ENCODE results near the gene NRG2. TPM values are rescaled to one million over a fixed set of nuclear protein-coding genes. Genes with fewer than 3 reads are reported as not detected.

The NRG2 gene
- polyA plus RNA-seq, 3 donors, result 0.01 TPM; not detected in 2

DNA sequence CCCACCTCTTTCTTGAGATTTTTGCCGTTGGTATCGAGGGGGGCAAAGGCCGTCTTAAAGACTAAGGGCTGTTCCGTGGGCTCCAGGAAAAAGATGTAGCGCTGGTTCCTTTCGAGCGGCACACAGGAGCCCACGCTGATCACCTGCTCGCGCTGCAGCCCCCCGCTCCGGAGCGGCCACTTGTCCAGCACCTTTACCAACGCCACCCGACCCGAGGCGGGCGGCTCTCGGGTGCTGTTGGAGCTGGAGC is 781 bp downstream of the NRG2 start:
- Mint-ChIP-seq H3K36me3 (peaks cover 3 to 4% of the 10 kb centered on the region in 2 donors), H3K27ac (no peak overlapping the region), H3K4me3 (peak overlapping the region; percentile 37 to 93), H3K27me3 (ENCODE audit: low read depth in 3 of 3) (peaks cover 61 to 85% (median 80%) of the 10 kb centered on the region in 3 donors), H3K4me1 (peaks cover 38% of the 10 kb centered on the region), H3K9me3 (peaks cover 0 to 9% (median 3%) of the 10 kb centered on the region in 7 donors)
- intact Hi-C loops (cut with micrococcal nuclease), result no loop called here
- Histone ChIP-seq H3K9me3 (replicated peaks in 1 of 2; ENCODE audit: control insufficient read depth in 1 of 2, insufficient read depth in 1 of 2, low read length in 2 of 2) (peaks cover 0 to 8% of the 10 kb centered on the region in 2 donors), H3K27me3 (ENCODE audit: control insufficient read depth in 2 of 2, insufficient read depth in 2 of 2, low read length in 2 of 2) (peaks cover 43 to 87% of the 10 kb centered on the region in 2 donors), H3K4me3 (replicated peaks in 1 of 3; ENCODE audit: low read depth in 2 of 3, low read length in 3 of 3) (peak overlapping the region in 2 of 3 experiments; percentile 14 to 69), H3K4me1 (ENCODE audit: control insufficient read depth in 1 of 2, insufficient read depth in 2 of 2, low read length in 2 of 2) (peaks cover 29 to 32% of the 10 kb centered on the region in 2 donors), H4K20me1 (ENCODE audit: insufficient read depth, low read length) (no peaks in the 10 kb centered on the region), H3K79me2 (ENCODE audit: insufficient read depth, low read length) (no peaks in the 10 kb centered on the region), H3K4me2 (replicated peaks; ENCODE audit: extremely low read depth, low read length, poor library complexity, severe bottlenecking) (peak overlapping the region; percentile 81), H2AFZ (ENCODE audit: insufficient read depth, low read depth, low read length, poor library complexity, severe bottlenecking) (peak overlapping the region; percentile 64), H3K36me3 (replicated peaks in 1 of 2; ENCODE audit: control insufficient read depth in 1 of 2, insufficient read depth in 2 of 2, low read length in 2 of 2) (no peaks in the 10 kb centered on the region), H3K27ac (ENCODE audit: low read depth in 1 of 2, low read length in 2 of 2) (no peak overlapping the region), H3K9ac (ENCODE audit: insufficient read depth, low read length, poor library complexity, severe bottlenecking) (no peak overlapping the region)
- TF ChIP-seq, protein P1, sequence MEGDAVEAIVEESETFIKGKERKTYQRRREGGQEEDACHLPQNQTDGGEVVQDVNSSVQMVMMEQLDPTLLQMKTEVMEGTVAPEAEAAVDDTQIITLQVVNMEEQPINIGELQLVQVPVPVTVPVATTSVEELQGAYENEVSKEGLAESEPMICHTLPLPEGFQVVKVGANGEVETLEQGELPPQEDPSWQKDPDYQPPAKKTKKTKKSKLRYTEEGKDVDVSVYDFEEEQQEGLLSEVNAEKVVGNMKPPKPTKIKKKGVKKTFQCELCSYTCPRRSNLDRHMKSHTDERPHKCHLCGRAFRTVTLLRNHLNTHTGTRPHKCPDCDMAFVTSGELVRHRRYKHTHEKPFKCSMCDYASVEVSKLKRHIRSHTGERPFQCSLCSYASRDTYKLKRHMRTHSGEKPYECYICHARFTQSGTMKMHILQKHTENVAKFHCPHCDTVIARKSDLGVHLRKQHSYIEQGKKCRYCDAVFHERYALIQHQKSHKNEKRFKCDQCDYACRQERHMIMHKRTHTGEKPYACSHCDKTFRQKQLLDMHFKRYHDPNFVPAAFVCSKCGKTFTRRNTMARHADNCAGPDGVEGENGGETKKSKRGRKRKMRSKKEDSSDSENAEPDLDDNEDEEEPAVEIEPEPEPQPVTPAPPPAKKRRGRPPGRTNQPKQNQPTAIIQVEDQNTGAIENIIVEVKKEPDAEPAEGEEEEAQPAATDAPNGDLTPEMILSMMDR (IDR thresholded peaks at IDR 0.05), result no peak
- DNase-seq, result no peak
- WGBS (ENCODE audit: insufficient coverage), result 1% methylated on average over 19 of the region's 19 CpGs

DNA sequence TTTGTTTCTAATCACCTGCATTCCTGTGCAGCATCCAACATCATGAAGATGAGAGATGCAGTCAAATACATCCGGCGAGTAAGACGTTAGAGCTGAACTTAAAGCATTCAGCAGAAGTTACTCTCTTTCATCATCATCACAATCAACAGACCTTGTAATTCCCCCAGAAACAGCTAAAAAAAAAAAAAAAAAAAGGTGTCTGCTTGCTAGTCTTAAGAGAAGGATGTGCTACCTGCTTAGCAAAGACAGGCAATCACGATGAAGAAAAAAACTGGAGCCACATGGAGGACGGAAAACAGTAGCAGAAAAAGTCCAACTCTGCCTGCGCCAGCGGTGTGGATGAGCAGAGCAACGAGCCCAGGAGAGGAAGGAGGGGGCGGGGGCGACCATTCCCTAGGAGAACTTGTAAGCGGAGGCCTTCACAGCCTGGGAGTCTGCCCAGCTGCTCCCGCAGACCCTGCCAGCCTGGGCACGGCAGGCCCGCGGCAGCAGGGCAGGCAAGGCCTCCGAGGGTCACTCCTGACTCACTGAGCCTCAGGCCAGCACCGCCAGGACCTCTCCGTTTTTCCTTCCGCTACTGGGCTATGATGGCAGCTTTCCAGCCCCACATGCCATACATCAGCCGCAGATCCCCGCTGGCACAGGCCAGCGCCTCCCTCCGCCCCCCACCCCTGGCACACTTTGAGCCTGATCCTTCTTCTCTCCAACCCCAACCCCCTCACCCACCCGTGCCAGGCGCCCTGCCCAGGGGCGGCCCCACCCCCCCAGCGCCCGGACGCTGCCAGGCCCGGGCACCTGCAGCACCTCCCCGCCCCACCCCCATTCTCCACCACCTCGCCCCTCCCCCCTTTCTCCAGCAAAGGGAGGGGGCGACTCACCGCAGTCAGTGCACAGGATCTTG is 1.4 kb downstream of the NRG2 start:
- Mint-ChIP-seq H3K4me3 (peak overlapping the region; percentile 37 to 93), H3K27ac (no peak overlapping the region), H3K36me3 (peaks cover 3 to 4% of the 10 kb centered on the region in 2 donors), H3K4me1 (peaks cover 38% of the 10 kb centered on the region), H3K27me3 (ENCODE audit: low read depth in 3 of 3) (peaks cover 61 to 84% (median 76%) of the 10 kb centered on the region in 3 donors), H3K9me3 (peaks cover 0 to 9% (median 3%) of the 10 kb centered on the region in 7 donors)
- peaks cover 0 to 8% of the 10 kb centered on the region in 2 donors for H3K9me3 ChIP-seq (replicated peaks in 1 of 2; ENCODE audit: control insufficient read depth in 1 of 2, insufficient read depth in 1 of 2, low read length in 2 of 2)
- no peak overlapping the region for H3K27ac ChIP-seq (ENCODE audit: low read depth in 1 of 2, low read length in 2 of 2)
- DNase-seq, result peak in 2 of 3 donors; percentile 17 to 33
- no peaks in the 10 kb centered on the region for H3K79me2 ChIP-seq (ENCODE audit: insufficient read depth, low read length)
- H3K9ac ChIP-seq (ENCODE audit: insufficient read depth, low read length, poor library complexity, severe bottlenecking), result no peak overlapping the region
- 2% methylated on average over 20 of the region's 34 CpGs for WGBS (ENCODE audit: insufficient coverage)
- peaks cover 43 to 91% of the 10 kb centered on the region in 2 donors for H3K27me3 ChIP-seq (ENCODE audit: control insufficient read depth in 2 of 2, insufficient read depth in 2 of 2, low read length in 2 of 2)
- no peaks in the 10 kb centered on the region for H4K20me1 ChIP-seq (ENCODE audit: insufficient read depth, low read length)
- no peaks in the 10 kb centered on the region for H3K36me3 ChIP-seq (replicated peaks in 1 of 2; ENCODE audit: control insufficient read depth in 1 of 2, insufficient read depth in 2 of 2, low read length in 2 of 2)
- TF ChIP-seq, protein P1 (IDR thresholded peaks at IDR 0.05), result no peak
- H3K4me2 ChIP-seq (replicated peaks; ENCODE audit: extremely low read depth, low read length, poor library complexity, severe bottlenecking), result peak overlapping the region; percentile 81
- H2AFZ ChIP-seq (ENCODE audit: insufficient read depth, low read depth, low read length, poor library complexity, severe bottlenecking), result no peak overlapping the region
- peak overlapping the region in 1 of 3 experiments; percentile 69 for H3K4me3 ChIP-seq (replicated peaks in 1 of 3; ENCODE audit: low read depth in 2 of 3, low read length in 3 of 3)
- intact Hi-C loops (cut with micrococcal nuclease), result no loop called here
- H3K4me1 ChIP-seq (ENCODE audit: control insufficient read depth in 1 of 2, insufficient read depth in 2 of 2, low read length in 2 of 2), result peaks cover 29 to 32% of the 10 kb centered on the region in 2 donors
